GM18520 (cell line): ENCODE measurements around the gene SH3TC1.

Experiments
- ATAC-seq: cut with Tn5 transposase; IDR thresholded peaks from one replicate; pipeline ENCODE4 v1.9.1; 2021; ENCODE audit not compliant: unreplicated experiment

The SH3TC1 gene

GRCh38 chr4:8241211-8241779 is 42.2 kb downstream of the SH3TC1 start:
- ATAC-seq, result no peak

- ATAC-seq, result no peak
These were observed 43.0 kb downstream of the SH3TC1 start for GRCh38 chr4:8241895-8242696.

- no peak for ATAC-seq
These were observed 43.9 kb downstream of the SH3TC1 start for GRCh38 chr4:8242782-8243560.

- ATAC-seq, result no peak
These were observed 45.1 kb downstream of the SH3TC1 start for GRCh38 chr4:8244001-8244757.

GRCh38 chr4:8244931-8245460 is 45.9 kb downstream of the SH3TC1 start:
- no peak for ATAC-seq

GRCh38 chr4:8245884-8246833 is 47.1 kb downstream of the SH3TC1 start:
- ATAC-seq, result no peak

- no peak for ATAC-seq
These were observed 48.2 kb downstream of the SH3TC1 start for GRCh38 chr4:8247047-8247930.

- ATAC-seq, result no peak
These were observed 49.0 kb downstream of the SH3TC1 start for GRCh38 chr4:8248091-8248490.

- no peak for ATAC-seq
These were observed 51.1 kb downstream of the SH3TC1 start for GRCh38 chr4:8250227-8250626.

GRCh38 chr4:8250637-8251036 is 51.5 kb downstream of the SH3TC1 start:
- no peak for ATAC-seq

- no peak for ATAC-seq
These were observed 52.2 kb downstream of the SH3TC1 start for GRCh38 chr4:8251110-8251883.

- no peak for ATAC-seq
These were observed 53.4 kb downstream of the SH3TC1 start for GRCh38 chr4:8252301-8253173.

- ATAC-seq, result no peak
These were observed 55.0 kb downstream of the SH3TC1 start for GRCh38 chr4:8254076-8254475.

- no peak for ATAC-seq
These were observed 56.8 kb downstream of the SH3TC1 start for GRCh38 chr4:8255698-8256441.

- ATAC-seq, result no peak
These were observed 58.8 kb downstream of the SH3TC1 start for GRCh38 chr4:8257854-8258253.

- ATAC-seq, result no peak
These were observed 59.6 kb downstream of the SH3TC1 start for GRCh38 chr4:8258552-8259212.
